HT1080 (cell line): Measurements from ENCODE around the gene TAF15. TPM values are rescaled to one million over a fixed set of nuclear protein-coding genes. Genes with fewer than 3 reads are reported as not detected.
A peak's percentile ranks its signal among the peaks of the same experiment; 100 is the strongest.

Experiments used
- DNase-seq: peaks from one replicate; pipeline ENCODE4 v3.0.0-alpha.2; 2015; ENCODE audit warnings: low read depth
- total RNA-seq: library from RNA; depleted of rRNA; stranded (reverse); fragments of >200 nt; shearing (Covaris generic); gene quantifications from 2 replicates; pipeline ENCODE4 v1.2.3, GENCODE V29; 2014

The TAF15 gene
- total RNA-seq, 1 experiment from 2014 or later, result 41.3 TPM

- DNase-seq, result no peak
These were observed 22.3 kb upstream of the TAF15 start for GRCh38 chr17:35786941-35787432.

DNA sequence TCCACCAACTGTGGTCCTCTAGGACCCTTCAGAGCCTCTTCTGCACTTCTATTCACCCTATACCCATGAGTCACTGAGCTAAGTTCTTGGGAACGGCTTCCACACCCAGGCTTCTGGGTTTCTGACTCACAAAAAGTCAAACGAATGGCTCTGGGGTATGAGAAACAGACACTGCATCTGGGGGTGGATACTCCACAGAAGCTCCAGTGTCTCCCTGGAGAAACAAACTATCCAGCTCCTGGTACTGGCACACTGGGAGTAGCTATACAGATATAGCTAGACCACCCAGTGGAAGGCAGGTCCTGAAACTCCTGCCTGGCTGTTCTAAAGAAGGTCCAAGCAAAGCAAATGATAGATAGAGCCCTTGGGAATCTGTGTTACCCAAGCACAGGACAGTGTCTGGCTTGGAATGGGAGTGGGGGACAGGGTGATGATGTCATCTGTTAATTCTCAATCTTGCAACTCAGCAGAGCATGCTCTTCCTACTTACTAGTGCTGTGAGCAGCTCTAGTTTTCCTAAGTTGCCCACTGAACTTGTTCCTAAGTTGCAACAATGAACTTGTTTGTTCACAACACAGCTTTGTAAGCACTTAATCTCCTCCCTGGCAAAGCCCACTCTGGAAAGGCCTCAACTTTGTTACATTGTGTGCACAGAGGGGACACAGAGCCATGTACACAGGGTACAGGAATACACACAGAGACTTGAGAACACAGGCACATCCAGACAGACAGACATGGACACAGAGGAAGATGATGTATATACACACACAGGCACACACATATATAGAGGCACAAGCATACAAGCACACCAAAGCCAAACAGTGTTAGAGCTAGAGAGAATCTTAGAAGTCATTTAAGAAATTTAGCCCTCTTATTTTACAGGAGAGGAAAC is 20.6 kb upstream of the TAF15 start:
- peak; percentile 90 for DNase-seq

DNA sequence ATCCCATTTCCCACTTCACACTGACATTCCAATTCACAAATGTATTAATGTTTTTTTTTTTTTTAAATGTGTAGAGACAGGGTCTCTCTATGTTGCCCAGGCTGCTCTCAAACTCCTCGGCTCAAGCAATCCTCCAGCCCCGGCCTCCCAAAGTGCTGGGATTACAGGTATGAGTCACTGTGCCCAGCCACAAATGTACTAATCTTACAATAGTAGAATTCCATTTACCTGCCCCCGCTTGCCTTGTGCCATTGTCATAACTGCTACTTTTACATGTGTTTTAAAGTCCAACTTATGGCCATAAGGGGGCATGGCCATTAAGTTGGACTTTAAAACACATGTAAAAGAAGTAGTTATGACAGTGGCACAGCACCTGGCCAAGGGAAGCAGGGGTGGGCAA is 18.4 kb upstream of the TAF15 start:
- DNase-seq, result peak; percentile 50

- no peak for DNase-seq
These were observed 17.5 kb upstream of the TAF15 start for GRCh38 chr17:35791681-35792350.

GRCh38 chr17:35793257-35793656 is 16.0 kb upstream of the TAF15 start:
- no peak for DNase-seq

DNA sequence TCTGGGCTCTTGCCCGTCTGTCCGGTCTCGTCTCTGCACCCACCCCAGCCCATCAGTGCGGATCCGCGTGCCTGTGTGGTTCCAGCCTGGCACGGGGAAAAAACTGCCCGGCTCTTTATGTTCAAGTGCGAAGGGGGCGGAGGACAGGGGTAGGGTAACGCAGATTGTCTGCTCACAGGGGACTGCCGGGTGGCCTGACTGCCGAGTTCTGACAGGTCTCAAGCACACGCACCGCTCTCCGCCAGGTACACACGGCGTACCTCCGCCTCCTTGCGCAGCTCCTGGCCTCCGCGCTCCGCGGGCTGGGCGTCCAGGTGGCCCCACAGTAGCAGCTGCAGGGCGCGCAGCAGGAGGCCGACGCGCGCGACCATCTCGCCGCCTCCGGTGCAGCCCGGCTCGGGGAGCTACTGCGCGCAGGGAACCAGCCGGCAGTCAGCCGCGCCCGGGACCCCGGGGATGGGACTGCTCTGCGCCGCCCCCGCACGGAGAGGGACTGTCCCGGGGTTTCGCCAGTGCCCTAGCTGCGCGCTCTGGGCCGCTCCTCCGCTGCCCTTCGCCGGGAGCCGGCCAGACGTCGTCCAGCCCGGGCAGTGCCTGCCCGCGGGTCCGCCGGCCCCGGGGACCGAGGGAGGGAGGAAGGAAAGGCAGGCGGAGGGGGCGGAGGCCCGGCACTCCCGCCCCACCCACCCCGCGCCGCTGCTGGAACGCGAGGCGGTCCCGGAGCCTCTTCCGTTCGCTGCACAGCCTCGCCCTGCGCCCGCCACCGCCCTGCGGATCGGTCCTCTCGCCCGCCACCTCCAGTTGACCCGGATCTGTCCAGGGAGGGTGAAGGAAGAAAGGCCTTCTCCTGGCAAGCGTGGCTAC is 14.0 kb upstream of the TAF15 start, which contains the start of gene MMP28:
MMP28 (minus strand) TSS at position 635 of the 864 bp plus-strand sequence; CDS start at position 371, 264 bp downstream.
- DNase-seq, result no peak

DNA sequence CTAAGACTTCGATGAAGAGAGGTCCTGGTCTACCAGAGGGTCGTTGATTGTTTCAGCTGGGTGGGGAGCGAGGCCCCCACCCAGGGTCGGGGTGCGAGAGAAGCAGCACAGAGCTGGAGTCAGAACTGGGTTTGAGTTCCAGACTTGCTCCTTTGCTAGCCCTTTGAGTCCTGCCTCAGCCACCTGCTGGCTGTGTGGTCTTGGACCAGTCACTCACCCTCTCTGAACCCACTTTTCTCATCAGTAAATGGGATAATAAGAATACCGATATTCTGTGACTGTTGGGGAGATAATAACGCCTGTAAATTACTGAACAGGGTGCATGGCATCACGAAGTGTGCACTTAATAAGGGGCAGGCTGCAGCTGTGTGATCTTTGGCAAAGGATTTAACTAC is 13.4 kb upstream of the TAF15 start:
- DNase-seq, result no peak

DNA sequence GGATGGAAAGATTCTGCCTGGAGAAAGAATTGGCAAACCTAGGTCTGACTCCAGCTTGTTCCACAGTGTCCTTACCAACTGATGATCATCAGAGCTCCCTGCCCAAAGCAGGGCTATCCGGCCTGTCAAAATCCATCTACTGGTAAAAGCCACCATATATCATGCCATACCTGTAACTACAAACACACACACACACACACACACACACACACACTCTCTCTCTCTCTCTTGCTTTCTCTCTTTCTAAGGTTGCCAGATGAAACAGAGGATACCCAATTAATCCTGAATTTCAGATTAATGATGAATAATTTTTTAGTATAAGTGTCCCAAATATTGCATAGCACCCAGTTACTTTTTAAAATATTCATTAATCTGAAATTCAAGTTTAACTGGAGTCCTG is 12.3 kb upstream of the TAF15 start:
- DNase-seq, result no peak

GRCh38 chr17:35797370-35797769 is 11.9 kb upstream of the TAF15 start:
- DNase-seq, result no peak

GRCh38 chr17:35797918-35798317 is 11.4 kb upstream of the TAF15 start:
- DNase-seq, result no peak

DNA sequence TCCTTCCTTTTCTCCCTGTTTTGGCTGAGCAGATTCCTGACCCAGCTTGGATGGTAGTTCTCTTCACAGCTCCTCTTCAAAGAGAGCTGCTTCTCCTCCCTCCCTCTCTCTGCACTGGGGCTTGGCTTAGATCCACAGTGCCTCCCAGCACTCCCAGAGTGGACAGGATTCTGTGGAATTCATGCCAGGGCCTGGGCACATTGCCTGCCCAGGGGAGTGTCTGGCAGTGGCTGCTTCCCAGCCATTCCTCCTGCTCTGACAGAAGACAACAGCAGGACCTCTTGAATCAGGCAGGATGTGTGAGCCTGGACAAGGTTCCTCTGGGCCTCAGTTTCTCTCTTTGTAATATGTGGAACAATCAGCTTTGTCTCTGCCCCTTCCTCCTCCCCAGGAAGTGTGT is 9.3 kb upstream of the TAF15 start:
- peak; percentile 30 for DNase-seq

GRCh38 chr17:35801583-35802224 is 7.6 kb upstream of the TAF15 start:
- DNase-seq, result peak; percentile 62

- peak; percentile 87 for DNase-seq
These were observed 4.6 kb upstream of the TAF15 start for GRCh38 chr17:35804658-35805192.

GRCh38 chr17:35807371-35808144 is 1.7 kb upstream of the TAF15 start:
- DNase-seq, result peak; percentile 81

DNA sequence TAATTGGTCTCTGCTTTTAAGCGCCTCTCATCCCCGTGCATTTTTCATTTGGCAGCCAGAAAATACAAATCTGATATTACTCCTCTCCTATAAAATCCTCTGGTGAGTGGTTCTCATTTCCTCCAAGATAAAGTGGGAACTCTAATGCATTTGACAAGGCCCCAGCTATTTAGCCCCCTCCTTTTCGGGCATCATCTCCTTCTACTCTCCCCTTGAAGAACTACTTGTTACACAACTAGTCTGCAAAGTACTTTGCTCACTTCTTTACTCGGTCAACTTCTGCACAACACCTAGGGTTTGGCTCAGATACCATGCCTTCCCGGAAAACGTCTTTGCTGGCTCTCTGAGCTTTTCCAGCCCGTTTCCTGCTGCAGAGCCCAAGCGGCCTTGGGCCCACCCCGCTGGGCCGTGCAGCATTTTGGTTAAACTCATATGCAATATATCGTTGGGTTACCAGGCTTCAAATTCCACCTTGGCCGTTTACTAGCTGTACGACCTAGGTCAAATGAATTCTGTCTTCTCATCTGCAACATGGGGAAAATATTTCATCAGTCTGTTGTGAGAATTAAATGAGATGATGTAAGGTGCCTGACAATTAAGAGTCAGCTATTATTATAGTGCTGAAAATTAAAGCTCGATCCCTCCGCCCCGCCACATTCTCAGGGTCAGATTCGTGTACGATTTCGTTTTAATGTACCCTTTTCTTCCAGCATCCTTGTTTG is 883 bp upstream of the TAF15 start:
- no peak for DNase-seq

DNA sequence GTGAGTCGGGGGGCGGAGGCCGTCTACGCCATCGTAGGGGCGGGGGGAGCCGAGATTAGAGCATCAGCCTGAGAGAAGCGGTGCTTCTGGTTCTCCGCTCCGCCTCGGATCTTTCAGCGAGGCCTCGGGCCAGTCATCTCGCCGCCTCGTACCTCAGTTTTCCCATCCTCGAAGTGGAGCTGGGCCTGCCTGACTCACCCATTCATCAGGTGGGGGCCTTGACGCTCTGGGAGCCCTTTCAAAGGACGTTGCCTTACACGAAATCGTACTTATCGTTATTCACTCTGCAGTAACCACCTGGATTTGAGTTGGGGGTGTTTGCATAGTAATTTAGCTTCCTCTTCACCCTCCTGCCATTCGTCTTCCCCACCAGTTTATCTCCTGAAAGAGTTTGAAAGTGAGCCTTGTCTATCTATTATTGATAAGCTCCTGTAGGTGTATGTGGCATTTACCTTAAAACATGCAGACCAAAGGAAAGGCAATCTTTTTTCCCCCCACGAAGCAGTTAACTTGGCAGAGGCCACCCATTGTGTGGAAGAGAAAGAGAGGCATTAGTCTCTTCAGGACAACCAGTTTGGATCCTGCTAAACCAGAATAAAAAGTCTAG is 674 bp downstream of the TAF15 start:
- peak; percentile 25 for DNase-seq

DNA sequence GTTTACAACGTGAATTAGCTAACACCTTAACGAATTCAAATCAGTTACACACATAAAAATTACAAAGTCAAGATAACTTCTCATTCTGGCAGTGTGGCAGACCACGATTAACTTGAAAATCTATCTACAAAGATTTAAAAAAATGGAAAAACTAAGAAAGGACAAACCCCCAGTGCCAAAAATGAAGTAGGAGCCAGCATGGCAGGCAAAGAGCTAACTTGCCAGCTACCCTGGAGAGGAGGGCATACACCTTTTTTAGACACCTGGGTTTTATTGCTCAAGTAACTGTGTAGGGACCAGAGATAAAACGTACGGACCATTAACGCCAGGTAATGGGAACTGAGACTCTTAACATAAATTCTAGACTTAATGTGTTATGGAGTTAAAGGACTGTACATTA is 2.5 kb downstream of the TAF15 start:
- no peak for DNase-seq

DNA sequence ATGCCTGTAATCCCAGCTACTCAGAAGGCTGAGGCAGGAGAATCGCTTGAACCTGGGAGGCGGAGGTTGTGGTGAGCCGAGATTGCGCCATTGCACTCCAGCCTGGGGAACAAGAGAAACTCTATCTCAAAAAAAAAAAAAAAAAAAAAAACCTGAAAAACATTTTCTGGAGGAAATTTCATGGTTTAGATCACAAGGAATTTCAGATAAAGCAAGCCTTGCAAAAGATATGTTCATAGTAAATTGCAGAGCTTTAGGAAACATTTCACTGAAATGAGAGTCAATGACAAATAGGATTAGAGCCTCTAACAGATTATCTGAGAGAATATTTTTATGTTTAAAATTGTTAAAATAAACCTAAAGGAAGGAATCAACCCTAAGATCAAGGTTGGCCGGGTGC is 3.2 kb downstream of the TAF15 start:
- no peak for DNase-seq

- DNase-seq, result no peak
These were observed 7.4 kb downstream of the TAF15 start for GRCh38 chr17:35816723-35817122.
